ENCODE results near the gene FOXRED1.

Gene FOXRED1

DNA sequence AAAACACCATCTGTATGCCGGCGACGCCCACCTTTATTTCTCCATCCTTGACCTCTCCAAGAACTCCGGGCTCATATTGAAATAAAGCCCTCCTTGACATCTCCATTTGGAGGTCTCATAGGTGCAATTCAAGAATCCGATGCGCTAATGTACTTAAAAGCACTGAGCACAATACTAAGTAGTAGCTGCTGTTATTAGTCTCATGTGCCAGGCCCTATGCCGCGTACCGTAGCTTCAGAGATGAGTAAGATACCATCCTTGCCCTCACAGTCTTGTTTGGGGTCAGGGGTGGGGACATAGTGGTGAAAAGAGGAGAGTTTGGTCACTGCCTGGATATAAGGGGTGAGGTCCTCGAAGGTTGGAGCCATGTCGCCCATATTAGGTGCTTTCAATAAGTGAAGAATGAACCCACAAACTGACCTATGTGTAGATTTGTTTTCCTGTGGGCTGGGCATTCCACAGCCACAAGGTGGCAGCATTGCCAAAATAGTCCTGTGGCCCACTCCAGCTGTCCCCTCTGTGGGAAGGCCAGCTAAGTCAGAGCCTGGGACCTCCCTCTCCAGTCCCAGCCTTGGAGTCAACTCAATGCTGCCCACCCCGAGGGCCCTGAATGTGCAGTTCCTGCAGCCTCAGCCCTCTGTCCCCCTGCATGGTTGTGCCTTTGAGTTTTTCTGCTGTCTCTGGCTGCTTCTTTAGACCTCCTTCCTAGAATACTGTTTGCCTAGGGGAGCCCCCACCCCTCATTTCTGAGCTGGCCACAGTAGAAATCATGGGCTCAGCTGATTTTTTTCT is 41.4 kb downstream of the FOXRED1 start:
- H3K4me3 ChIP-seq (ENCODE audit: low read depth, low read length): no peak overlapping the region
- TF ChIP-seq, protein P1, sequence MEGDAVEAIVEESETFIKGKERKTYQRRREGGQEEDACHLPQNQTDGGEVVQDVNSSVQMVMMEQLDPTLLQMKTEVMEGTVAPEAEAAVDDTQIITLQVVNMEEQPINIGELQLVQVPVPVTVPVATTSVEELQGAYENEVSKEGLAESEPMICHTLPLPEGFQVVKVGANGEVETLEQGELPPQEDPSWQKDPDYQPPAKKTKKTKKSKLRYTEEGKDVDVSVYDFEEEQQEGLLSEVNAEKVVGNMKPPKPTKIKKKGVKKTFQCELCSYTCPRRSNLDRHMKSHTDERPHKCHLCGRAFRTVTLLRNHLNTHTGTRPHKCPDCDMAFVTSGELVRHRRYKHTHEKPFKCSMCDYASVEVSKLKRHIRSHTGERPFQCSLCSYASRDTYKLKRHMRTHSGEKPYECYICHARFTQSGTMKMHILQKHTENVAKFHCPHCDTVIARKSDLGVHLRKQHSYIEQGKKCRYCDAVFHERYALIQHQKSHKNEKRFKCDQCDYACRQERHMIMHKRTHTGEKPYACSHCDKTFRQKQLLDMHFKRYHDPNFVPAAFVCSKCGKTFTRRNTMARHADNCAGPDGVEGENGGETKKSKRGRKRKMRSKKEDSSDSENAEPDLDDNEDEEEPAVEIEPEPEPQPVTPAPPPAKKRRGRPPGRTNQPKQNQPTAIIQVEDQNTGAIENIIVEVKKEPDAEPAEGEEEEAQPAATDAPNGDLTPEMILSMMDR (IDR thresholded peaks at IDR 0.05; ENCODE audit: insufficient read depth, low read depth, low read length, missing control alignments): peak; percentile 84
- peak; percentile 83 for DNase-seq (ENCODE audit: low read depth)

DNA sequence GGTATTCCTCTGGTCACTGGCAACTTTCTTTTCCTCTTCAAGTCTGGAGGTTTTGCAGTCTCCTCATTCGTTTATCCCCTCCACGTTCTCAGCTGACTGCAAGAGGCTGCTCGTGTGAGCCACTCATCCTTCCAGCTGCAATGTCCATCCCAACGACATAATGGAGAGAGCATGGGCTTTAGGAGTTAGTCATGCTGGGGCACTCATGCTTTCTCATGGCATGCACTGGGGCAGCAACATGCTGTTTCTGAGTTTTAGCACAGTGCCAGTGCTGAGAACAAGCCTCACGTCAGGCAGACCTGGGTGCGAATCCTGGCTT is 42.0 kb downstream of the FOXRED1 start:
- DNase-seq (ENCODE audit: low read depth): no peak
- no peak overlapping the region for H3K4me3 ChIP-seq (ENCODE audit: low read depth, low read length)
- TF ChIP-seq, protein P1 (IDR thresholded peaks at IDR 0.05; ENCODE audit: insufficient read depth, low read depth, low read length, missing control alignments): no peak

DNA sequence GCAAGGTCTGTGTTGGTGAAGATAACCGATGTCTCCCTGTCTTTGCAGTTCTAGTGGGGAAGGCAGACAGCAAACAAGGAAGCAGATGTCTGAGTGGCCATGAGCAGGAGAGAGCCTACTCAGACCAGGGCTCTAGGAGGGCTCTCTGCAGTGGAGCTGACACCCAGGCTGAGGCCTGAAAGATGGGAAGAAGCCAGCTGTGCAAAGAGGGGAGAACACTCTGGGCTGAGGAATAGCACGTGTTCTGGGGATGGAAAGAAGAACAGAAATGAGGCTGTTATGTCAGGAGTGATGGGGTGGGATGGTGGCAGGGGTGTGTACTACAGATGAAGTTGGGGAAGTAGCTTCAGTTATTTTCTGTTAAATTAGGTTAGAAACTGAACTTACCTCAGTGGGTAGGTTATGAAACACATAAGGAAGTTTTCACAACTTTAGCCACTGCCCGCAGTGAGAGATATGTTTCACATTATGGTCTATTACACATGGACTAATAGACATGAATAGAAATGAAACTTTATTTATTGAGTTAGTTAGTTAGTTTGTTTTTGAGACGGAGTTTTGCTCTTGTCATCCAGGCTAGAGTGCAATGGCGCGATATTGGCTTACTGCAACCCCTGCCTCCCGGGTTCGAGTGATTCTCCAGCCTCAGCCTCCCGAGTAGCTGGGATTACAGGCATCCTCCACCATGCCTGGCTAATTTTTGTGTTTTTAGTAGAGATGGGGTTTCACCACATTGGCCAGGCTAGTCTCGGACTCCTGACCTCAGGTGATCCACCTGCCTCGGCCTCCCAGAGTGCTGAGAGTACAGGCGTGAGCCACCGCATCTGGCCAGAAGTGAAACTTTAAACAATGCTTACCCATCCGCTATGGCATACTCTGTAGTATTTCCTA is 42.7 kb downstream of the FOXRED1 start:
- H3K4me3 ChIP-seq (ENCODE audit: low read depth, low read length): no peak overlapping the region
- peak; percentile 85 for DNase-seq (ENCODE audit: low read depth)
- TF ChIP-seq, protein P1 (IDR thresholded peaks at IDR 0.05; ENCODE audit: insufficient read depth, low read depth, low read length, missing control alignments): peak; percentile 5

DNA sequence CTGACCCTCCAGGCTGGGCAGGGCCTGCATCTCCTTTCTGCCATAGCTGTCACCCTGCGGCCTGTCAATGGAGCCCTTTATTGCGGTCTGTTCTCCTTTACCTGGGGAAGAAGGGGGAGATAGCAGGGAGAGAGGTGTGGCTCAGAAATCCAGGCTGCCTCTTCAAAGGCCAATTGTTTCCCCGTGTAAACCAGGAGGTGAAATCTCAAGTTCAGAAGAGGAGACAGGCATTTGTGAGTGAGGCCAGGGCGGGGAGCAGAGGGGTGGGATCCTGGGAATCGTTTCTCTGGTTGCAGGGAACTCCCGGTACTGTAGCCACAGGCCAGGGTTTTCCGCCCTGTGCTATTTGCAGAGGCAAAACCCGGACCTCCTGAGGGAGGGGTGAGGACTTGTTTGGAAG is 44.0 kb downstream of the FOXRED1 start:
- no peak for DNase-seq (ENCODE audit: low read depth)

DNA sequence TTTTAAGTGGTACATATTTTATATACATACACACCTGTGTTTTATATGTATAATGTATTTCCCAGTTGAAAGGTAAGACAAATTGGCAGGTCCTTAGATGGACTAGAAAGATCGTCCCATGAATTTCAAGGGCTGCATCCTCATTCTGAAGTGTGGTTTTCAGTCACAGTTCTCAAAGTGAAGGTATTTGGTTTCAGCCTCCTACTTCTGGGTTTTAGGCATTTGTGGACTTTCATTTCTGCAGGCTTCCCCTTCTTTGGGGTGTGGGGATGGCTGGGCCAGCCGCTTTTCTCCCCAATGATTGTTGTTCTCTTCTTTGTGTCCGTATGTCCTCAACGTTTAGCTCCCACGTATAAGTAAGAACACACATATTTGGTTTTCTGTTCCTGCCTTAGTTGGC is 44.9 kb downstream of the FOXRED1 start:
- TF ChIP-seq, protein P1 (IDR thresholded peaks at IDR 0.05; ENCODE audit: insufficient read depth, low read depth, low read length, missing control alignments): no peak
- H3K4me3 ChIP-seq (ENCODE audit: low read depth, low read length): no peak overlapping the region
- DNase-seq (ENCODE audit: low read depth): peak; percentile 54

More for the DNA sequence above, 44.0 kb downstream of the FOXRED1 start:
- TF ChIP-seq, protein P1 (IDR thresholded peaks at IDR 0.05; ENCODE audit: insufficient read depth, low read depth, low read length, missing control alignments): no peak
- H3K4me3 ChIP-seq (ENCODE audit: low read depth, low read length): no peak overlapping the region

DNA sequence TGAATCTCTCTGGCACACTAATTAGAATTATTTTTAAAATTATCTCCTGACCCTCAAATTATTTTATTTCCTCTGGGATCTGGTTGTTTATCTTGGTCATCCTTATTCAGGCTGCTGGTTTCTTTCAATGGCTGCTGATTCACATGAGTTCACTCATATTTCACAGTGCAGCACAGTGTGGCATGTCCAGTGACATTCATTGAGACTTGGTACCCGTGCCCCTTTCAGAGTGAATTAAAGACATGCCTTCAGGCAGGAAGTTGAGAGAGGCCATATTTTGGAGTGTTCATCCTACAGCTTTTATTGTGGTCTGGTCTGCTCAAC is 48.4 kb downstream of the FOXRED1 start:
- TF ChIP-seq, protein P1 (IDR thresholded peaks at IDR 0.05; ENCODE audit: insufficient read depth, low read depth, low read length, missing control alignments): no peak
- no peak for DNase-seq (ENCODE audit: low read depth)
- H3K4me3 ChIP-seq (ENCODE audit: low read depth, low read length): no peak overlapping the region

All from GM12865 (cell line).